ENCODE measurements around the gene EIF4EBP2.

Gene EIF4EBP2

GRCh38 chr10:70466951-70467350, 63.0 kb downstream of the EIF4EBP2 start:
- no peak overlapping the region for H3K27ac ChIP-seq
- no peak for TF ChIP-seq CTCF (conservative IDR thresholded peaks at IDR 0.05)

GRCh38 chr10:70472799-70473454, 69.0 kb downstream of the EIF4EBP2 start:
- H3K27ac ChIP-seq, result no peak overlapping the region
- TF ChIP-seq CTCF (conservative IDR thresholded peaks at IDR 0.05), result no peak

GRCh38 chr10:70474780-70475179, 70.8 kb downstream of the EIF4EBP2 start:
- no peak overlapping the region for H3K27ac ChIP-seq
- TF ChIP-seq CTCF (conservative IDR thresholded peaks at IDR 0.05), result no peak

GRCh38 chr10:70475661-70476060, 71.7 kb downstream of the EIF4EBP2 start:
- H3K27ac ChIP-seq, result no peak overlapping the region
- no peak for TF ChIP-seq CTCF (conservative IDR thresholded peaks at IDR 0.05)

GRCh38 chr10:70476249-70477035, 72.5 kb downstream of the EIF4EBP2 start:
- no peak overlapping the region for H3K27ac ChIP-seq
- no peak for TF ChIP-seq CTCF (conservative IDR thresholded peaks at IDR 0.05)

GRCh38 chr10:70477661-70478162, 73.8 kb downstream of the EIF4EBP2 start:
- peak overlapping the region; percentile 47; the same call in 1 of the 2 replicates for H3K27ac ChIP-seq
- no peak for TF ChIP-seq CTCF (conservative IDR thresholded peaks at IDR 0.05)
